Prostate gland (tissue), 2 donors: ENCODE measurements around the gene SYPL2.

Source experiments
- POLR2A ChIP-seq: fragments of 450-650 bp; IDR thresholded peaks from one replicate; pipeline ENCODE4 v1.6.1; 2016; ENCODE audit warnings: antibody characterized with exemption, mild to moderate bottlenecking
- POLR2AphosphoS5 ChIP-seq: sonication (generic); formaldehyde crosslinking; IDR thresholded peaks from one replicate; pipeline ENCODE4 v1.6.1; 2017; ENCODE audit warnings: antibody characterized with exemption
- TF ChIP-seq, protein P1 (sequence below), 4 experiments: fragments of 200-600 bp in 2 of 4; fragments of 450-650 bp in 2 of 4; sonication (generic) in 2 of 4; IDR thresholded peaks; 1 replicate in 3 of 4; 2 replicates in 1 of 4; pipeline ENCODE4 v1.5.1; 2016 to 2019; ENCODE audit warnings: antibody characterized with exemption in 4 of 4, mild to moderate bottlenecking in 2 of 4, moderate library complexity in 2 of 4

GRCh38 chr1:109530457-109531087, 64.2 kb downstream of the SYPL2 start:
- TF ChIP-seq, protein P1, sequence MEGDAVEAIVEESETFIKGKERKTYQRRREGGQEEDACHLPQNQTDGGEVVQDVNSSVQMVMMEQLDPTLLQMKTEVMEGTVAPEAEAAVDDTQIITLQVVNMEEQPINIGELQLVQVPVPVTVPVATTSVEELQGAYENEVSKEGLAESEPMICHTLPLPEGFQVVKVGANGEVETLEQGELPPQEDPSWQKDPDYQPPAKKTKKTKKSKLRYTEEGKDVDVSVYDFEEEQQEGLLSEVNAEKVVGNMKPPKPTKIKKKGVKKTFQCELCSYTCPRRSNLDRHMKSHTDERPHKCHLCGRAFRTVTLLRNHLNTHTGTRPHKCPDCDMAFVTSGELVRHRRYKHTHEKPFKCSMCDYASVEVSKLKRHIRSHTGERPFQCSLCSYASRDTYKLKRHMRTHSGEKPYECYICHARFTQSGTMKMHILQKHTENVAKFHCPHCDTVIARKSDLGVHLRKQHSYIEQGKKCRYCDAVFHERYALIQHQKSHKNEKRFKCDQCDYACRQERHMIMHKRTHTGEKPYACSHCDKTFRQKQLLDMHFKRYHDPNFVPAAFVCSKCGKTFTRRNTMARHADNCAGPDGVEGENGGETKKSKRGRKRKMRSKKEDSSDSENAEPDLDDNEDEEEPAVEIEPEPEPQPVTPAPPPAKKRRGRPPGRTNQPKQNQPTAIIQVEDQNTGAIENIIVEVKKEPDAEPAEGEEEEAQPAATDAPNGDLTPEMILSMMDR (IDR thresholded peaks at IDR 0.05): no peak
- TF ChIP-seq POLR2A (no peak), POLR2AphosphoS5 (no peak)
